ENCODE measurements around the gene MGMT.
"Not testable (repeated sequence)": the region's sequence is repeated elsewhere in the genome, so short reads cannot be mapped to it uniquely, and the experiment has no call there.

MGMT gene

GRCh38 chr10:129466703-129467358, at the start of gene MGMT:
Gene MGMT (plus strand): TSS chr10:129467241.
- DNase-seq = peak; percentile 88

GRCh38 chr10:129417870-129418269, 49.2 kb upstream of the MGMT start:
- no peak for DNase-seq

GRCh38 chr10:129418496-129419225, 48.4 kb upstream of the MGMT start:
- no peak for DNase-seq

- DNase-seq = no peak
Observed at GRCh38 chr10:129419397-129419796, 47.6 kb upstream of the MGMT start.

- DNase-seq = no peak
Observed at GRCh38 chr10:129421399-129422010, 45.5 kb upstream of the MGMT start.

- DNase-seq = no peak
Observed at GRCh38 chr10:129424978-129425377, 42.1 kb upstream of the MGMT start.

- DNase-seq = no peak
Observed at GRCh38 chr10:129426606-129427005, 40.4 kb upstream of the MGMT start.

GRCh38 chr10:129433266-129433665, 33.8 kb upstream of the MGMT start:
- no peak for DNase-seq

- DNase-seq = not testable (repeated sequence)
Observed at GRCh38 chr10:129435724-129436123, 31.3 kb upstream of the MGMT start.

- no peak for DNase-seq
Observed at GRCh38 chr10:129438024-129438423, 29.0 kb upstream of the MGMT start.

- DNase-seq = peak; percentile 27
Observed at GRCh38 chr10:129440247-129440646, 26.8 kb upstream of the MGMT start.

GRCh38 chr10:129440722-129441316, 26.2 kb upstream of the MGMT start:
- DNase-seq = no peak

- no peak for DNase-seq
Observed at GRCh38 chr10:129441372-129442009, 25.6 kb upstream of the MGMT start.

- DNase-seq = no peak
Observed at GRCh38 chr10:129442866-129443265, 24.2 kb upstream of the MGMT start.

- DNase-seq = no peak
Observed at GRCh38 chr10:129444359-129444758, 22.7 kb upstream of the MGMT start.

- no peak for DNase-seq
Observed at GRCh38 chr10:129445436-129446182, 21.4 kb upstream of the MGMT start.

GRCh38 chr10:129446183-129446581, 20.9 kb upstream of the MGMT start:
- DNase-seq = no peak

- no peak for DNase-seq
Observed at GRCh38 chr10:129447486-129447885, 19.6 kb upstream of the MGMT start.

- no peak for DNase-seq
Observed at GRCh38 chr10:129448086-129448485, 19.0 kb upstream of the MGMT start.

GRCh38 chr10:129448539-129448938, 18.5 kb upstream of the MGMT start:
- DNase-seq = no peak

GRCh38 chr10:129449893-129450292, 17.1 kb upstream of the MGMT start:
- DNase-seq = no peak

GRCh38 chr10:129450391-129450790, 16.6 kb upstream of the MGMT start:
- no peak for DNase-seq

- no peak for DNase-seq
Observed at GRCh38 chr10:129455625-129456024, 11.4 kb upstream of the MGMT start.

Data from NCI-H1436 (cell line).